HepG2 (cell line): ENCODE measurements around the gene UBE2O. TPM values are rescaled to one million over a fixed set of nuclear protein-coding genes. Genes with fewer than 3 reads are reported as not detected.
A peak's percentile ranks its signal among the peaks of the same experiment; 100 is the strongest.

Experiments used
- NONO ChIP-seq, 2 experiments: fragments of 450-650 bp in 1 of 2; sonication (generic) in 1 of 2; formaldehyde crosslinking in 1 of 2; IDR thresholded peaks in 1 of 2; conservative IDR thresholded peaks in 1 of 2; 2 replicates each; pipeline versions ENCODE4 v1.6.1 to v1.8.0; 2017 to 2022; ENCODE audit warnings: mild to moderate bottlenecking in 1 of 2, missing genetic modification reagents in 1 of 2, moderate library complexity in 1 of 2
- PPARG ChIP-seq: conservative IDR thresholded peaks from 2 replicates; pipeline ENCODE4 v1.6.1; 2016; ENCODE audit warnings: missing biosample characterization, missing genetic modification reagents
- PRMT3 ChIP-seq: sonication (generic); formaldehyde crosslinking; IDR thresholded peaks from 2 replicates; pipeline ENCODE4 v1.8.1; 2022; ENCODE audit warnings: low read depth, mild to moderate bottlenecking, moderate library complexity, missing genetic modification reagents, borderline replicate concordance
- SNAI1 ChIP-seq: sonication (generic); formaldehyde crosslinking; IDR thresholded peaks from 2 replicates; pipeline ENCODE4 v1.5.0; 2020; ENCODE audit warnings: mild to moderate bottlenecking, missing genetic modification reagents, borderline replicate concordance
- STAT5B ChIP-seq: sonication (generic); formaldehyde crosslinking; IDR thresholded peaks from 2 replicates; pipeline ENCODE4 v1.4.0; 2020; ENCODE audit warnings: missing genetic modification reagents
- ZFP62 ChIP-seq: sonication (generic); formaldehyde crosslinking; IDR thresholded peaks from 2 replicates; pipeline ENCODE4 v1.4.0; 2020; ENCODE audit warnings: missing genetic modification reagents
- ZNF720 ChIP-seq: sonication (generic); formaldehyde crosslinking; IDR thresholded peaks from 2 replicates; pipeline ENCODE4 v1.4.0; 2020; ENCODE audit warnings: missing genetic modification reagents
- ZNF850 ChIP-seq: sonication (generic); formaldehyde crosslinking; conservative IDR thresholded peaks from 2 replicates; pipeline ENCODE4 v1.9.0; 2021; ENCODE audit warnings: mild to moderate bottlenecking, missing genetic modification reagents
- polyA plus RNA-seq, 8 experiments: library from polyadenylated mRNA; depleted of rRNA in 3 of 8; stranded (reverse) in 7 of 8; unstranded in 1 of 8; fragments of >200 nt; fragmentation: Illumina TruSeq in 4 of 8; extraction: Trizol in 4 of 8; gene quantifications; 2 replicates each; pipeline versions ENCODE4 v1.2.1 to v1.2.3, GENCODE V29; 2011 to 2016; ENCODE audit warnings: low read depth in 4 of 8, missing spikeins in 1 of 8, mixed read lengths in 1 of 8; ENCODE audit not compliant: insufficient read depth in 1 of 8
- total RNA-seq, 5 experiments: library from RNA; depleted of rRNA; stranded (reverse); fragments of >200 nt; fragmentation: Illumina TruSeq; extraction: Trizol; gene quantifications; 2 replicates each; pipeline ENCODE4 v1.2.3, GENCODE V29; 2016; ENCODE audit warnings: low read depth in 1 of 5
- TF ChIP-seq, protein P1 (sequence below): sonication (generic); formaldehyde crosslinking; IDR thresholded peaks from 2 replicates; pipeline ENCODE4 v1.4.0; 2020; ENCODE audit warnings: missing genetic modification reagents
- TF ChIP-seq, protein P2 (sequence below): IDR thresholded peaks from 2 replicates; pipeline ENCODE4 v1.6.1; 2016
- TF ChIP-seq, protein P3 (sequence below): sonication (generic); formaldehyde crosslinking; IDR thresholded peaks from 2 replicates; pipeline ENCODE4 v1.5.0; 2020; ENCODE audit warnings: mild to moderate bottlenecking, missing genetic modification reagents
- TF ChIP-seq, protein P4 (sequence below): sonication (generic); formaldehyde crosslinking; IDR thresholded peaks from 2 replicates; pipeline ENCODE4 v1.4.0; 2020; ENCODE audit warnings: missing genetic modification reagents
- TF ChIP-seq, protein P5 (sequence below): IDR thresholded peaks from 2 replicates; pipeline ENCODE4 v1.6.1; 2016; ENCODE audit warnings: missing biosample characterization, missing genetic modification reagents, low read depth
- TF ChIP-seq, protein P6 (sequence below): IDR thresholded peaks from 2 replicates; pipeline ENCODE4 v1.6.1; 2018; ENCODE audit warnings: missing genetic modification reagents

UBE2O gene
- total and polyA plus RNA-seq, 2 of the 13 experiments (the other 11 are each of a cell fraction or from before 2014, with no cell fraction given) = 21.5 to 23.5 TPM

- TF ChIP-seq, protein P1, sequence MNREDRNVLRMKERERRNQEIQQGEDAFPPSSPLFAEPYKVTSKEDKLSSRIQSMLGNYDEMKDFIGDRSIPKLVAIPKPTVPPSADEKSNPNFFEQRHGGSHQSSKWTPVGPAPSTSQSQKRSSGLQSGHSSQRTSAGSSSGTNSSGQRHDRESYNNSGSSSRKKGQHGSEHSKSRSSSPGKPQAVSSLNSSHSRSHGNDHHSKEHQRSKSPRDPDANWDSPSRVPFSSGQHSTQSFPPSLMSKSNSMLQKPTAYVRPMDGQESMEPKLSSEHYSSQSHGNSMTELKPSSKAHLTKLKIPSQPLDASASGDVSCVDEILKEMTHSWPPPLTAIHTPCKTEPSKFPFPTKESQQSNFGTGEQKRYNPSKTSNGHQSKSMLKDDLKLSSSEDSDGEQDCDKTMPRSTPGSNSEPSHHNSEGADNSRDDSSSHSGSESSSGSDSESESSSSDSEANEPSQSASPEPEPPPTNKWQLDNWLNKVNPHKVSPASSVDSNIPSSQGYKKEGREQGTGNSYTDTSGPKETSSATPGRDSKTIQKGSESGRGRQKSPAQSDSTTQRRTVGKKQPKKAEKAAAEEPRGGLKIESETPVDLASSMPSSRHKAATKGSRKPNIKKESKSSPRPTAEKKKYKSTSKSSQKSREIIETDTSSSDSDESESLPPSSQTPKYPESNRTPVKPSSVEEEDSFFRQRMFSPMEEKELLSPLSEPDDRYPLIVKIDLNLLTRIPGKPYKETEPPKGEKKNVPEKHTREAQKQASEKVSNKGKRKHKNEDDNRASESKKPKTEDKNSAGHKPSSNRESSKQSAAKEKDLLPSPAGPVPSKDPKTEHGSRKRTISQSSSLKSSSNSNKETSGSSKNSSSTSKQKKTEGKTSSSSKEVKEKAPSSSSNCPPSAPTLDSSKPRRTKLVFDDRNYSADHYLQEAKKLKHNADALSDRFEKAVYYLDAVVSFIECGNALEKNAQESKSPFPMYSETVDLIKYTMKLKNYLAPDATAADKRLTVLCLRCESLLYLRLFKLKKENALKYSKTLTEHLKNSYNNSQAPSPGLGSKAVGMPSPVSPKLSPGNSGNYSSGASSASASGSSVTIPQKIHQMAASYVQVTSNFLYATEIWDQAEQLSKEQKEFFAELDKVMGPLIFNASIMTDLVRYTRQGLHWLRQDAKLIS (CRISPR knock-in tag) = no peak; the same call in 1 of the 2 replicates
- TF ChIP-seq, protein P2, sequence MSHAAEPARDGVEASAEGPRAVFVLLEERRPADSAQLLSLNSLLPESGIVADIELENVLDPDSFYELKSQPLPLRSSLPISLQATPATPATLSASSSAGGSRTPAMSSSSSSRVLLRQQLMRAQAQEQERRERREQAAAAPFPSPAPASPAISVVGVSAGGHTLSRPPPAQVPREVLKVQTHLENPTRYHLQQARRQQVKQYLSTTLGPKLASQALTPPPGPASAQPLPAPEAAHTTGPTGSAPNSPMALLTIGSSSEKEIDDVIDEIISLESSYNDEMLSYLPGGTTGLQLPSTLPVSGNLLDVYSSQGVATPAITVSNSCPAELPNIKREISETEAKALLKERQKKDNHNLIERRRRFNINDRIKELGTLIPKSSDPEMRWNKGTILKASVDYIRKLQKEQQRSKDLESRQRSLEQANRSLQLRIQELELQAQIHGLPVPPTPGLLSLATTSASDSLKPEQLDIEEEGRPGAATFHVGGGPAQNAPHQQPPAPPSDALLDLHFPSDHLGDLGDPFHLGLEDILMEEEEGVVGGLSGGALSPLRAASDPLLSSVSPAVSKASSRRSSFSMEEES (CRISPR knock-in tag) = peak; percentile 70; the same call in 1 of the 2 replicates
- TF ChIP-seq SNAI1 (CRISPR knock-in tag) (no peak; the same call in 1 of the 2 replicates), PPARG (CRISPR knock-in tag) (no peak), ZNF720 (CRISPR knock-in tag) (no peak), ZNF850 (0 out of 2 replicates have a peak, but pooled peaks have one; percentile 9), PRMT3 (CRISPR knock-in tag) (no peak; the same call in none of the 2 replicates), STAT5B (CRISPR knock-in tag) (0 out of 2 replicates have a peak, but pooled peaks have one; percentile 60), NONO (IDR thresholded peaks at IDR 0.05) (no peak), NONO (CRISPR knock-in tag; conservative IDR thresholded peaks at IDR 0.05) (no peak), ZFP62 (no peak)
- TF ChIP-seq, protein P3, sequence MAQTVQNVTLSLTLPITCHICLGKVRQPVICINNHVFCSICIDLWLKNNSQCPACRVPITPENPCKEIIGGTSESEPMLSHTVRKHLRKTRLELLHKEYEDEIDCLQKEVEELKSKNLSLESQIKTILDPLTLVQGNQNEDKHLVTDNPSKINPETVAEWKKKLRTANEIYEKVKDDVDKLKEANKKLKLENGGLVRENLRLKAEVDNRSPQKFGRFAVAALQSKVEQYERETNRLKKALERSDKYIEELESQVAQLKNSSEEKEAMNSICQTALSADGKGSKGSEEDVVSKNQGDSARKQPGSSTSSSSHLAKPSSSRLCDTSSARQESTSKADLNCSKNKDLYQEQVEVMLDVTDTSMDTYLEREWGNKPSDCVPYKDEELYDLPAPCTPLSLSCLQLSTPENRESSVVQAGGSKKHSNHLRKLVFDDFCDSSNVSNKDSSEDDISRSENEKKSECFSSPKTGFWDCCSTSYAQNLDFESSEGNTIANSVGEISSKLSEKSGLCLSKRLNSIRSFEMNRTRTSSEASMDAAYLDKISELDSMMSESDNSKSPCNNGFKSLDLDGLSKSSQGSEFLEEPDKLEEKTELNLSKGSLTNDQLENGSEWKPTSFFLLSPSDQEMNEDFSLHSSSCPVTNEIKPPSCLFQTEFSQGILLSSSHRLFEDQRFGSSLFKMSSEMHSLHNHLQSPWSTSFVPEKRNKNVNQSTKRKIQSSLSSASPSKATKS (CRISPR knock-in tag) = peak; percentile 45; the same call in 1 of the 2 replicates
- TF ChIP-seq, protein P4, sequence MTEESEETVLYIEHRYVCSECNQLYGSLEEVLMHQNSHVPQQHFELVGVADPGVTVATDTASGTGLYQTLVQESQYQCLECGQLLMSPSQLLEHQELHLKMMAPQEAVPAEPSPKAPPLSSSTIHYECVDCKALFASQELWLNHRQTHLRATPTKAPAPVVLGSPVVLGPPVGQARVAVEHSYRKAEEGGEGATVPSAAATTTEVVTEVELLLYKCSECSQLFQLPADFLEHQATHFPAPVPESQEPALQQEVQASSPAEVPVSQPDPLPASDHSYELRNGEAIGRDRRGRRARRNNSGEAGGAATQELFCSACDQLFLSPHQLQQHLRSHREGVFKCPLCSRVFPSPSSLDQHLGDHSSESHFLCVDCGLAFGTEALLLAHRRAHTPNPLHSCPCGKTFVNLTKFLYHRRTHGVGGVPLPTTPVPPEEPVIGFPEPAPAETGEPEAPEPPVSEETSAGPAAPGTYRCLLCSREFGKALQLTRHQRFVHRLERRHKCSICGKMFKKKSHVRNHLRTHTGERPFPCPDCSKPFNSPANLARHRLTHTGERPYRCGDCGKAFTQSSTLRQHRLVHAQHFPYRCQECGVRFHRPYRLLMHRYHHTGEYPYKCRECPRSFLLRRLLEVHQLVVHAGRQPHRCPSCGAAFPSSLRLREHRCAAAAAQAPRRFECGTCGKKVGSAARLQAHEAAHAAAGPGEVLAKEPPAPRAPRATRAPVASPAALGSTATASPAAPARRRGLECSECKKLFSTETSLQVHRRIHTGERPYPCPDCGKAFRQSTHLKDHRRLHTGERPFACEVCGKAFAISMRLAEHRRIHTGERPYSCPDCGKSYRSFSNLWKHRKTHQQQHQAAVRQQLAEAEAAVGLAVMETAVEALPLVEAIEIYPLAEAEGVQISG (CRISPR knock-in tag) = peak; percentile 50
- TF ChIP-seq, protein P5, sequence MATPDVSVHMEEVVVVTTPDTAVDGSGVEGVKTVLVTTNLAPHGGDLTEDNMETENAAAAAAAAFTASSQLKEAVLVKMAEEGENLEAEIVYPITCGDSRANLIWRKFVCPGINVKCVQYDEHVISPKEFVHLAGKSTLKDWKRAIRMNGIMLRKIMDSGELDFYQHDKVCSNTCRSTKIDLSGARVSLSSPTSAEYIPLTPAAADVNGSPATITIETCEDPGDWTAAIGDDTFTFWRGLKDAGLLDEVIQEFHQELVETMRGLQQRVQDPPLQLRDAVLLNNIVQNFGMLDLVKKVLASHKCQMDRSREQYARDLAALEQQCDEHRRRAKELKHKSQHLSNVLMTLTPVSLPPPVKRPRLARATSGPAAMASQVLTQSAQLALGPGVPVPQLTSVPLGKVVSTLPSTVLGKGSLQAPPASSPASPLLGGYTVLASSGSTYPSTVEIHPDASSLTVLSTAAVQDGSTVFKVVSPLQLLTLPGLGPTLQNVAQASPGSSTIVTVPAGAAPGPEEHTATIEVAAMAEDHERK (CRISPR knock-in tag) = no peak
- TF ChIP-seq, protein P6, sequence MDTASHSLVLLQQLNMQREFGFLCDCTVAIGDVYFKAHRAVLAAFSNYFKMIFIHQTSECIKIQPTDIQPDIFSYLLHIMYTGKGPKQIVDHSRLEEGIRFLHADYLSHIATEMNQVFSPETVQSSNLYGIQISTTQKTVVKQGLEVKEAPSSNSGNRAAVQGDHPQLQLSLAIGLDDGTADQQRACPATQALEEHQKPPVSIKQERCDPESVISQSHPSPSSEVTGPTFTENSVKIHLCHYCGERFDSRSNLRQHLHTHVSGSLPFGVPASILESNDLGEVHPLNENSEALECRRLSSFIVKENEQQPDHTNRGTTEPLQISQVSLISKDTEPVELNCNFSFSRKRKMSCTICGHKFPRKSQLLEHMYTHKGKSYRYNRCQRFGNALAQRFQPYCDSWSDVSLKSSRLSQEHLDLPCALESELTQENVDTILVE (CRISPR knock-in tag) = peak; percentile 59; the same call in 1 of the 2 replicates
Observed at GRCh38 chr17:76382803-76383545, 70.0 kb downstream of the UBE2O start (continued).
